Stimulated activated CD8-positive, alpha-beta memory T cell treated with anti-CD3 and anti-CD28 coated beads, Interleukin-12 subunit alpha, Interleukin-12 subunit beta, amount 100 ng/mL, for 24 hours (primary cell): ENCODE measurements around the gene PMPCA.

Experiments
- DNase-seq: peaks from one replicate; pipeline ENCODE4 v3.0.0-alpha.2; 2020; ENCODE audit errors: extremely low read depth

PMPCA gene

GRCh38 chr9:136373300-136374182 is 36.9 kb upstream of the PMPCA start, which contains the start of gene CARD9:
TSS of gene CARD9 (minus strand) at chr9:136373669. CDS start at chr9:136372078, 1,591 bp downstream.
- DNase-seq, result no peak

GRCh38 chr9:136374183-136374575 is 36.3 kb upstream of the PMPCA start:
- DNase-seq, result no peak

- DNase-seq, result no peak
Observed at GRCh38 chr9:136375096-136375495, 35.4 kb upstream of the PMPCA start.

GRCh38 chr9:136376457-136376856 is 34.0 kb upstream of the PMPCA start:
- DNase-seq, result no peak

- no peak for DNase-seq
Observed at GRCh38 chr9:136377341-136378169, 32.9 kb upstream of the PMPCA start.

- DNase-seq, result no peak
Observed at GRCh38 chr9:136378170-136379002, 32.1 kb upstream of the PMPCA start.

- no peak for DNase-seq
Observed at GRCh38 chr9:136379003-136379287, 31.5 kb upstream of the PMPCA start.

GRCh38 chr9:136379401-136379800 is 31.1 kb upstream of the PMPCA start:
- DNase-seq, result no peak

GRCh38 chr9:136379891-136380290 is 30.6 kb upstream of the PMPCA start:
- DNase-seq, result no peak

GRCh38 chr9:136380381-136380780 is 30.1 kb upstream of the PMPCA start:
- DNase-seq, result no peak

GRCh38 chr9:136381311-136381710 is 29.1 kb upstream of the PMPCA start:
- no peak for DNase-seq

- no peak for DNase-seq
Observed at GRCh38 chr9:136381966-136382513, 28.4 kb upstream of the PMPCA start.

- DNase-seq, result no peak
Observed at GRCh38 chr9:136383436-136383835, 27.0 kb upstream of the PMPCA start.

- no peak for DNase-seq
Observed at GRCh38 chr9:136385015-136385414, 25.4 kb upstream of the PMPCA start.

GRCh38 chr9:136386018-136386417 is 24.4 kb upstream of the PMPCA start:
- DNase-seq, result no peak

GRCh38 chr9:136387217-136387616 is 23.2 kb upstream of the PMPCA start:
- no peak for DNase-seq

GRCh38 chr9:136389396-136389795 is 21.1 kb upstream of the PMPCA start:
- no peak for DNase-seq

- DNase-seq, result no peak
Observed at GRCh38 chr9:136391737-136392537, 18.5 kb upstream of the PMPCA start.

GRCh38 chr9:136392538-136393449 is 17.7 kb upstream of the PMPCA start:
- no peak for DNase-seq

GRCh38 chr9:136393531-136393930 is 16.9 kb upstream of the PMPCA start:
- DNase-seq, result no peak
